ENCODE results near the gene PXYLP1. TPM values are rescaled to one million over a fixed set of nuclear protein-coding genes. Genes with fewer than 3 reads are reported as not detected.

The PXYLP1 gene
- total and polyA plus RNA-seq, 9 of the 15 experiments (the other 6 are each of a cell fraction or from before 2014, with no cell fraction given): 0.80 to 2.9 (median 1.3) TPM

GRCh38 chr3:141275973-141276372 lies 44.3 kb downstream of the PXYLP1 start (continued):
- TF ChIP-seq NKRF (IDR thresholded peaks at IDR 0.05; ENCODE audit: borderline replicate concordance) (no peak), ZNF77 (CRISPR knock-in tag; IDR thresholded peaks at IDR 0.05) (no peak), ZNF639 (CRISPR knock-in tag; conservative IDR thresholded peaks at IDR 0.05 in 1 of 2, IDR thresholded peaks at IDR 0.05 in 1 of 2) (no peak), NUFIP1 (IDR thresholded peaks at IDR 0.05; ENCODE audit: partially characterized antibody) (no peak), EGR1 (conservative IDR thresholded peaks at IDR 0.05) (no peak), SFPQ (IDR thresholded peaks at IDR 0.05; ENCODE audit: low read depth, low read length) (no peak), ZFP1 (CRISPR knock-in tag; IDR thresholded peaks at IDR 0.05) (no peak), TRIM24 (IDR thresholded peaks at IDR 0.05) (peak in 1 of 2 experiments; percentile 21; a peak in 1 of 4 replicates), CLOCK (CRISPR knock-in tag; IDR thresholded peaks at IDR 0.05; ENCODE audit: borderline replicate concordance) (no peak), SIN3B (IDR thresholded peaks at IDR 0.05; ENCODE audit: low read depth) (no peak), FOXA3 (CRISPR knock-in tag; conservative IDR thresholded peaks at IDR 0.05 in 1 of 2, IDR thresholded peaks at IDR 0.05 in 1 of 2) (peak in 1 of 2 experiments; percentile 78; a peak in 2 of 4 replicates), CSDE1 (IDR thresholded peaks at IDR 0.05) (no peak), CEBPB (tag; IDR thresholded peaks at IDR 0.05) (peak; percentile 98), ELF4 (CRISPR knock-in tag; IDR thresholded peaks at IDR 0.05) (no peak), ATF3 (IDR thresholded peaks at IDR 0.05) (peak; percentile 34), ATF3 (CRISPR knock-in tag; conservative IDR thresholded peaks at IDR 0.05) (no peak), POLR2A (conservative IDR thresholded peaks at IDR 0.05) (no peak), NR0B1 (IDR thresholded peaks at IDR 0.05; ENCODE audit: partially characterized antibody) (no peak)

All from K562 (cell line).